Measurements from ENCODE around the gene PRPF8. TPM values are rescaled to one million over a fixed set of nuclear protein-coding genes. Genes with fewer than 3 reads are reported as not detected.

Gene PRPF8
- total RNA-seq, 1 donor from 2014 or later, result 378 TPM

DNA sequence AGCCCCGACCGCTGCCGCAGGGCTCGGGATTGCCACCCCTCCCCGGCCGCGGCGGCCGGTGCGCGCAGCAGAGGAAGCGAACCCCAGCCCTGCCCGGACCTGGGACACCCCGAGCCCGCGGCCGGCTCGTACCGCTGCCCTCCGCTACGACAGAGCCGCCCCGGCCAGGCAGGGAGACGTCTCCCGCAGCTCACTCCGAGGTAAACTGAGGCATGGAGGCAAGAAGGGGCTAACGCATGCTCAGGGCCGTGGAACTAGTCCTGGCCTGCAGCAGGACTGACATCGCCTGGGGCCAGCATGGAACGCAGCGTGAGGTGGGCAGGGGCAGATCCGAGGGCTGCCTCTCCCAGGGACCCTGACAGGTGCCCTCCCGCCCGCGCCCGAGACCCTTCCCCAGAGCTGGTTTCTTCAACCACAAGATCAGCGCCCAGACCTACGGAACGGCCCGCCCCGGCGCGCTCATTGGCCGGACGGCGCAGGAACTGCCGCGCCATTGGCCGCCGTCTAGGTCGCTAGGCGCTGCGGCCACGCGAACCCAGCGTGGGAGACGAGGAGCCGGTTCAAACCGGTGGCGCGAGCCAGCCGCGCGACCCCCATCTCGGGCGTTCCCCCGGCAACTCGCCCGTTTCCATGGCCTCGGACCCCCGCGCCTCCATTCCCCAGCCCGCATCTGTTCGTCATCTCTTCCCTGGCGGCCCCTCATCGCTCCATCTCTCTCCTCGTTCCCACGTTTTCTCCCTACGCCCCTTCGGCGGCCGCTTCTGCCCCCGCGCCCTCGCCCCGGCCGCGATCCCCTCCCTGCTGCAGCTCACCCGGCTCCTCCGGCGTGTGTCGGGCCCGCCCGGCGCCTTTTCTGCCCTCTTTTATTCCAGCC, 56.4 kb downstream of the PRPF8 start, which contains the start of gene SLC43A2:
Gene SLC43A2, minus strand, starts transcription at position 853 of the 874 bp plus-strand sequence. CDS start 960 bp downstream, outside the sequence.
- H3K4me3 Mint-ChIP-seq (ENCODE audit: low read depth), result peak within 1 kb of the TSS; percentile 85
- TF ChIP-seq, protein P1, sequence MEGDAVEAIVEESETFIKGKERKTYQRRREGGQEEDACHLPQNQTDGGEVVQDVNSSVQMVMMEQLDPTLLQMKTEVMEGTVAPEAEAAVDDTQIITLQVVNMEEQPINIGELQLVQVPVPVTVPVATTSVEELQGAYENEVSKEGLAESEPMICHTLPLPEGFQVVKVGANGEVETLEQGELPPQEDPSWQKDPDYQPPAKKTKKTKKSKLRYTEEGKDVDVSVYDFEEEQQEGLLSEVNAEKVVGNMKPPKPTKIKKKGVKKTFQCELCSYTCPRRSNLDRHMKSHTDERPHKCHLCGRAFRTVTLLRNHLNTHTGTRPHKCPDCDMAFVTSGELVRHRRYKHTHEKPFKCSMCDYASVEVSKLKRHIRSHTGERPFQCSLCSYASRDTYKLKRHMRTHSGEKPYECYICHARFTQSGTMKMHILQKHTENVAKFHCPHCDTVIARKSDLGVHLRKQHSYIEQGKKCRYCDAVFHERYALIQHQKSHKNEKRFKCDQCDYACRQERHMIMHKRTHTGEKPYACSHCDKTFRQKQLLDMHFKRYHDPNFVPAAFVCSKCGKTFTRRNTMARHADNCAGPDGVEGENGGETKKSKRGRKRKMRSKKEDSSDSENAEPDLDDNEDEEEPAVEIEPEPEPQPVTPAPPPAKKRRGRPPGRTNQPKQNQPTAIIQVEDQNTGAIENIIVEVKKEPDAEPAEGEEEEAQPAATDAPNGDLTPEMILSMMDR (IDR thresholded peaks at IDR 0.05; ENCODE audit: unreplicated experiment), result no peak
- peaks cover 14% of the 10 kb centered on the region for H3K4me1 Mint-ChIP-seq (ENCODE audit: low read depth)
- H3K36me3 Mint-ChIP-seq (ENCODE audit: insufficient read depth), result no peaks in the 10 kb centered on the region
- H3K27me3 Mint-ChIP-seq, result peaks cover 34% of the 10 kb centered on the region
- no peaks in the 10 kb centered on the region for H3K9me3 Mint-ChIP-seq (ENCODE audit: low read depth)
- H3K27ac Mint-ChIP-seq, result peak within 1 kb of the TSS; percentile 94
- peak; percentile 75 for DNase-seq (ENCODE audit: low spot score, unreplicated experiment)

DNA sequence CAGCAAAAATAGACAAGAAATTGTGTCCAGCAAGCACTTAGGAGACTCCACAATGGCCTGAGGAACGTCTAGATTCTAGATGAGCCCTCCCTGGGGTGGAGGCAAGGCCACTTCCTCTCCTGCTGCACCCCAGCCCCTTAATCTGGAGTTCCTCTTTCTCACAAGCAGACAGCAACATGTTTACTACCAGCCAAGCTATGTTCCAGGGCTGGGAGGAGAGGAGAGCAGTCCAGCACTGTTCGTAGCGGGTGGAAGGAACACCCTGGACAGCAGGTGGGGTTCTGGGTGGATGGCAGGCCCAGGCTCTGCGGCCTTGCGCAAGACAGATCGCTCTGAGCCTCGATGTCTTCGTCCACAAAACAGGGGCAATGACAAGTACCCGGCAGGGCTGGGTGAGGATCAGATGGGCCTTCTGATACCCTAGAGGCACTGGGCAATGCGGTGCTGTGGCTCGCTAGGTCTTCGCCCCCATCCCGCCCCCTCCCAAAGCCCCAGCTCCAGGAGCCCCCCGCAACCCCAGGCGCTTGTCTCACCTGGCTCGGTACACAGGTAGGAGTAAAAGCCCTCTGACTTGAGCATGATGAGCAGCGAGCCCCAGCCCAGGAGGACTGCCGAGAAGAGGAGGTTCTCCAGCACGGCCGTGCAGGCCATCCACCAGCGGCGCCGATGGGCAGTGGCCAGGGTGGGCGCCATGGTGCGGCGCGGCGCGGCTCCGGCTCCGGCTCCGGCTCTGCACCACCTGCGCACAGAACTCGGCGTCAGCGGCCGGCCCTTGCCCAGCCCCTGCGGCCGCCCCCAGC, 57.3 kb downstream of the PRPF8 start:
- peaks cover 14% of the 10 kb centered on the region for H3K4me1 Mint-ChIP-seq (ENCODE audit: low read depth)
- TF ChIP-seq, protein P1 (IDR thresholded peaks at IDR 0.05; ENCODE audit: unreplicated experiment), result no peak
- H3K9me3 Mint-ChIP-seq (ENCODE audit: low read depth), result no peaks in the 10 kb centered on the region
- no peaks in the 10 kb centered on the region for H3K36me3 Mint-ChIP-seq (ENCODE audit: insufficient read depth)
- H3K4me3 Mint-ChIP-seq (ENCODE audit: low read depth), result peak overlapping the region; percentile 68
- H3K27ac Mint-ChIP-seq, result no peak overlapping the region
- DNase-seq (ENCODE audit: low spot score, unreplicated experiment), result no peak
- peaks cover 34% of the 10 kb centered on the region for H3K27me3 Mint-ChIP-seq

DNA sequence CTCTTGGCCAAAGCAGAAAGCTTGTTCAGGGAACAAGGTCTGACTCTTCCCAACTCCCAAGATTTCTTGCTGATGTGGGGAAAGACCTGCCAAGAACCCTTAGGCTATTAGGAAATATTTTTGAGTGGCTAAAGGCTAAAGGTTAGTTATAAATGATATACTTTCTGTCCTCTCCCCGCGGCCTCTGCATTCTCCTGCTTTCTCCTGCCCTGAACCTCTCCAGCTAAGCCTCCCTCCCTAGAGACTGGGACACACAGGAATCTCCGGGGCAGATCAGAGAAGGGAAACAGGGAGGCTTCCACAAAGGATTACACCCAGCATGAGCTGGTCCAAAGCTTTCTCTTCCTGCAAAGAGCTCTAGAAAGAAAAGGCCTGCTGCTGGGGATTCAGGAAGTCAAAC, 58.3 kb downstream of the PRPF8 start:
- Mint-ChIP-seq H3K27me3 (peaks cover 27% of the 10 kb centered on the region), H3K36me3 (ENCODE audit: insufficient read depth) (no peaks in the 10 kb centered on the region), H3K27ac (no peak overlapping the region), H3K4me3 (ENCODE audit: low read depth) (peak overlapping the region; percentile 68), H3K4me1 (ENCODE audit: low read depth) (peaks cover 18% of the 10 kb centered on the region), H3K9me3 (ENCODE audit: low read depth) (no peaks in the 10 kb centered on the region)
- TF ChIP-seq, protein P1 (IDR thresholded peaks at IDR 0.05; ENCODE audit: unreplicated experiment), result no peak
- DNase-seq (ENCODE audit: low spot score, unreplicated experiment), result no peak

DNA sequence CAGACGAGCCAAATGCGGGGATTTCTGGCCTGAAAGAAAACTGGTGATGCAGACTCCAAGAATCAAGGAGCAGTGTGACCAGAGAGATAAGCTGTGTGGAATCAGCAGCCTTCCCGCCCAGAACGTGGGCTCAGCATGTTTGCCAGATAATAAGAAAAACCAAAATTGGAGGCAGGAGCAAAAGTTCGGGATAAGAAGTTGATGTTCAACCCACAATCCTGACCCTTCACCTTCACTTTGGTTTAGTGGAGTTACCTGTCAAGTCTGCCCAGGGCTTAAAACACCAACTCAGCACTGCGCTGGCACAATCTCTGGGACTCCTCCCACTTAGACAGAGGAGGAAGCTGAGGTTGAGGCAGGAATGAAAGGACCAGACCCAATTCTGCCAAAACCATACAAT, 59.1 kb downstream of the PRPF8 start:
- TF ChIP-seq, protein P1 (IDR thresholded peaks at IDR 0.05; ENCODE audit: unreplicated experiment), result no peak
- peak overlapping the region; percentile 68 for H3K4me3 Mint-ChIP-seq (ENCODE audit: low read depth)
- peaks cover 25% of the 10 kb centered on the region for H3K4me1 Mint-ChIP-seq (ENCODE audit: low read depth)
- DNase-seq (ENCODE audit: low spot score, unreplicated experiment), result no peak
- peaks cover 19% of the 10 kb centered on the region for H3K27me3 Mint-ChIP-seq
- no peaks in the 10 kb centered on the region for H3K36me3 Mint-ChIP-seq (ENCODE audit: insufficient read depth)
- H3K27ac Mint-ChIP-seq, result no peak overlapping the region
- no peaks in the 10 kb centered on the region for H3K9me3 Mint-ChIP-seq (ENCODE audit: low read depth)

DNA sequence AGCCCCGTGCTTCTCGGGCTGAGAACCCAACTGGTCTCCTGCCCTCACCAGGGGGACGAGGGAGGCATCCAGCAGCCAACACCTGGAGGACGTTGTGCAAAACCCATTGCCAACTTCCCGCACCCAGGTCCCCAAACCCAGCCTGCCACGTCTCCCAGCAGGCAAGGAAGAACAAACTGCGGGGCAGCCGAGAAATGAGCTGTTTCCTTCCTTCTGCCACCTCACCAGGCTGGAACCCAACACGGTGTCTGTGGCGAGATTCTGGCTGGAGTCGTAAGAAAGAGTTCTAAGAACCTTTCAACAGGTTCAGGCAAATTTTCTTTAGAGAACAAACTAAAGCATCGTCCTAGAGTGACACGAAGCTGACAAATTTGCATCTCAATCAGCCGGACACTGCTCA, 59.6 kb downstream of the PRPF8 start:
- peaks cover 24% of the 10 kb centered on the region for H3K4me1 Mint-ChIP-seq (ENCODE audit: low read depth)
- H3K36me3 Mint-ChIP-seq (ENCODE audit: insufficient read depth), result no peaks in the 10 kb centered on the region
- H3K27ac Mint-ChIP-seq, result no peak overlapping the region
- TF ChIP-seq, protein P1 (IDR thresholded peaks at IDR 0.05; ENCODE audit: unreplicated experiment), result no peak
- no peak for DNase-seq (ENCODE audit: low spot score, unreplicated experiment)
- H3K27me3 Mint-ChIP-seq, result peaks cover 14% of the 10 kb centered on the region
- no peaks in the 10 kb centered on the region for H3K9me3 Mint-ChIP-seq (ENCODE audit: low read depth)
- H3K4me3 Mint-ChIP-seq (ENCODE audit: low read depth), result no peak overlapping the region

Data from progenitor cell of endocrine pancreas (in vitro differentiated cells).